Mesenteric fat pad (tissue), 1 donor: ENCODE results near the gene TGIF2. TPM values are rescaled to one million over a fixed set of nuclear protein-coding genes. Genes with fewer than 3 reads are reported as not detected.

Source experiments
- DNase-seq: peaks from one replicate; pipeline ENCODE4 v3.0.0-alpha.2; 2020; ENCODE audit warnings: low spot score
- long read RNA-seq: library from polyadenylated mRNA; unstranded; transcript quantifications from one replicate; pipeline ENCODE4 v2.0.0, GENCODE V29; 2020
- total RNA-seq: library from RNA; stranded (reverse); fragmentation: NEBNext Ultra II Directional; extraction: Animal tissue kit (Norgen Biotek cat#: 25700); gene quantifications from one replicate; pipeline ENCODE4 v1.2.1, GENCODE V29; 2021
- donor health status: DM: yes; HTN: yes; CAD: no.

The TGIF2 gene
- total RNA-seq = 9.3 TPM
- long read RNA-seq, partial matches to known transcripts = 1 of 8 reads
- long read RNA-seq, other reads (novel, unspliced or antisense) = 3 of 8 reads

DNA sequence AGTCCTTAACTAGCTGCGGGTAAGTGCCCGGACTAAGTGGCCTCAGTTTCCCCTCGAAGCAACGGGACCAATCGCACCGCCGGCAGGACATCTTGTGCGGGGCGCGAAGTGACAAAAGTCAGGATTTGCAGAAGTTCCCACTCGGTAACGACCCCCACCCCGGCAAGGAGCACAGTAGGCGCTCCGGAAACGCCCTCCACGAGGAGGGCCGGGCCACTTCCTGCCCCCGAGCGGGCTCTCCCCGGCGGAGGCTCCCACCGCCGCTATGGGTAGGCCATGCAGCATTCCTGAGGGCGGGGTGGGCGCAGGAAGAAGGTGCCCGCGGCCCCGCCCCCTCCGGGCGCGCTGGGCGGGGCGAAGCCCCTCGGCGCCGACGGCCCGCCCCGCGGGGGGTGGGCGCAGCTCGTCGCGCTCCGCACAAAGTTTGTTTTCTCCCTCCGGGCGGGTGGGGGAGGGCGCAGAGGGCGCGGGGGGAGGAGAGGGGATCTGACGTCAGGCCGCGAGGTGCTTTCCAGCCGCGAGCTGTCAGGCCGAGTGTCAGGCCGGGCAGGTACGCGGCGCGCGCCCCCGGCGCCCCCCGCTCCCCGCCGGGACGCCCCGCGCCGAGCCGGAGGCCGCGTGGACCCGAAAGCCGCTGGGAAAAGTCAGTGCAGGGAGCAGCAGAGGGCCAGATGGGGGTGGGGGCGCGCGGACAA, at the start of gene TGIF2:
Gene TGIF2 (plus strand): TSS at position 495 of the 695 bp plus-strand sequence. CDS start 5,178 bp downstream, outside the sequence.
- no peak for DNase-seq

DNA sequence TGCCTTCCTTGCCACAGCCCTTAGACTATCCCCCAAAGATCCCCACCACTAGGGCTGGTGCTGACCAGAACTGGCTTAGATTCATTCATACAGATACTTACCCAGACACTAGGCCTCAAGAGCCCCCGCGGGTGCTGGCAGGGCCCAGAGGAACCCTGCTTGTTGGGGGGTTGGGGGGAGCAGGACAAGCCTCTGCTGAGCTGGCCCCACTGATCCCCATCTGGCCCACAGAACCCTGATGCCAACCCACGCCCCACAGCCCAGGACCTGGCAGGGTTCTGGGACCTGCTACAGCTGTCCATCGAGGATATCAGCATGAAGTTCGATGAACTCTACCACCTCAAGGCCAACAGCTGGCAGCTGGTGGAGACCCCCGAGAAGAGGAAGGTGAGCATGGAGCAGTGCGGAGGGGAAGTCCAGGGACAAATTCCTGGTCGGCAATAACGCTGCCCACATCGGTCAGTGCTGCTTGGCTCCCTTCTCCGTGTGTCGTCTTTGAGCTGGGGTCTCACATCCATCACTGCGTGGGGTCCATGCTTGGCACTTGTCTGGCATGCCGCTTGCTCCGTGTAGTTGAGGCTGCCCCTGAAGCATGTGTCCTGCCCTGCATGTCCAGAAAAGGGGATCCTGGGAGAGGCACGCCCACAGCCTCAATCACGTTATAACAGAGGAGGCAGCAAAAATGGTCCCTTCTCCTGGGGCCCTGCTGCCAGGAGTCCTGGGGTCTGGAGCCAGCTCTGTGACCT, 47.6 kb upstream of the TGIF2 start:
- DNase-seq = peak; percentile 72

DNA sequence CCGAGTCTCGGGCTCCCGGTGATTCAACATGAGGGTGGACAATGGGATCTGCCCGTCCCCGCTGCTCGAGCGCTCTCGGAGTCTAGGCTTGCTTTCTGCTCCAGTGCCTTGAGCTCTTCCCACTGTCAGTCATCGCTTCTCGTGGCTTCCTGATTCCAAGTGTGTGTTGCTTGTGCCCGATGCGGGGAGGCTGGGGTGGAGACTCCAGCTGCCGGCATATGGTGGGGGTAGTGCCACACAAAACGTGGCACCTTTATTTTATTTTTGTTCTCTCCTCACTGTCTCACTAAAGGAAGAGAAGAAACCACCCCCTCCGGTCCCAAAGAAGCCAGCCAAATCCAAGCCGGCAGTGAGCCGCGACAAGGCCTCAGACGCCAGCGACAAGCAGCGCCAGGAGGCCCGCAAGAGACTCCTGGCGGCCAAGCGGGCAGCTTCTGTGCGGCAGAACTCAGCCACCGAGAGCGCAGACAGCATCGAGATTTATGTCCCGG, 46.8 kb upstream of the TGIF2 start:
- DNase-seq = peak; percentile 39

DNA sequence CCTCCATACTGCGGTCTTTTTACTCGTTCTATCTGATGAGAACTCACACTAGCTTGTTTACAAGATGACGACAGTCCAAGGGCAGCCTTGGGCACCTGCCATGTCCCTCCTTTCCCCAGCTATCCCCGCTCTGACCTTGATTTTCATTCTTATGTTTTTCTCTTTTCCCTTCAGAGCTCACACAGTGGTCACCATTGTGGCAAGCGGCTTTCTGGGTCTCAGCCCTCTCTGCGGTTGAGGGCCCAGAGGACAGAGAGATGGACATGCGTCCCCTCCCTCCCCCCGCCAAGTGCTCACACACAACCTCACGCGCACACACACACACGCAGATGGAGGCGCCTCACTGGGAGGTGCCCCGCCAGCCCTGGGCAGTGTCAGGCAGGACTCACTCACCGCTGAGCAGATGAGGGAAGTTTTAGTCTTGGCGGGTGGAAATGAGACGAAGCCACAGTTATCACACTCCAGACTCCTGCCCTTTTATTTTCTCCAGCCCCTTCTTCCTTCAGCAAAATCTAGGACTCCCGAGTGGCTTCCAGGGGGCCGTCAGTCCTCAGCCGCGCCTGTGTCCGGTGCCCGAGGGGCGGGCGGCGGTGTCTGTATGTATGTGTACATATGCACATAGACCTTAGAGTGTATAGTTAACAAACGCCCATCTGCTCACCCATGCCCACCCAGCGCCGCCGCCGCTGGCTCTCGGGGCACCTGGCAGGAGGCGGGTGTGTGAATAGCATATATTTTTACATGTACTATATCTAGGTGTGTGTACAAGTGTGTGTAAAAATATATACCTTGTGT, 45.9 kb upstream of the TGIF2 start:
- peak; percentile 67 for DNase-seq

DNA sequence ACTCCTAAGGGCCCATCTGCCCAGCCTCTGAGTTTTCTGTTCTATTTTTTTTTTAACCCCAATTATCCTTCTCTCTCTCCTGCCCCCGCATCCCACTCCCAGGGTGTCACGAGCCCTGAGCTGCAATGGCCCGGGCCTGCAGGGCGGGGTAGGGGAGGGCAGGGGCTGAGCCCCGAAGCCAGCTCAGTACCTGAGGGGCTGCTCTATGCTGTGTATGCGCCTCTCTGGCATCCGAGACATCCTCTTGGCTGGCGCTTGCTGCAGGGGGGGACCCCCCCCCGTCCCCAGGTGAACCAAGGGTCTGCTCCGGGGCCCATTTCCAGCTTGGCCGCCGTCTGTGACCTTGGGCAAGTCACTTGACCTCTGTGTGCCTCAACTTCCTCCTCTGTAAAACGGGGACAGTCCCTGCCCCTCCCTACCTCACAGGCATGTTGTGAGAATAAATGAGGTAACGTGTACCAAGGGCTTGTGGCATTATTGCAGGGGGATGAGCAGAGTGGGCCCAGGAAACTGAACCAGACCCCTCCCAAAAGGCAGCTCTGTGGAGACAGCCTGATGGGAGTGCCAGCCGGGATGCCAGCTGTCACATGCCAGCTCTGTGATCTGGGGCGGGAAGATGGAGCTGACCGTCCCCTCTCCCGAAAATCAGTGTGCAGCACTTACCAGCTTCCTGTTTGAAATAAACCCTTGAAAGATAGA, 45.1 kb upstream of the TGIF2 start:
- peak; percentile 62 for DNase-seq

DNA sequence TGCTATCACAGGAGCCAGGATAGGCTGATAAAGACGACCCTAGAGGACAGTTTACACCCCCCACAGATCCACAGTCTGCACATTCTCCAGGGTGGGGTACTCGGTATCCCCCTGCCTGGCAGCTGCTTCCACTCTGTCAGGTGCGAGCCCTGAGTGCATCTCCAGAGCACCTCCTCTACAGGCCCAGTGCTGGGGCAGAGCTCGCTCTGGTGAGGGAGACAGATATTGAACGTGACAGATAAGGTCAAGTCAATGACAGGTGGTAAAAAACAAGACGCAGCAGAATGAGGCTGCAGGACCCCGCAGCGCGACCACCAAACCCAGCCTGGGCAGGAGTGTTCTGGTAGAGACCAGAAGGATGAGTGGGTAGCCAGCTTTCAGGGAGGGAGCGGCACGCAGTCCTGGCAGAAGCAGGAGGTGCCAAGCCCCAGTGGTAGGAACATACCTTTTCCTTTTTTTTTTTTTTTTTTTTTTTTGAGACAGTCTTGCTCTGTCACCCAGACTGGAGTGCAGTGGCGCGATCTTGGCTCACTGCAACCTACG, 44.5 kb upstream of the TGIF2 start:
- DNase-seq = peak; percentile 69

DNA sequence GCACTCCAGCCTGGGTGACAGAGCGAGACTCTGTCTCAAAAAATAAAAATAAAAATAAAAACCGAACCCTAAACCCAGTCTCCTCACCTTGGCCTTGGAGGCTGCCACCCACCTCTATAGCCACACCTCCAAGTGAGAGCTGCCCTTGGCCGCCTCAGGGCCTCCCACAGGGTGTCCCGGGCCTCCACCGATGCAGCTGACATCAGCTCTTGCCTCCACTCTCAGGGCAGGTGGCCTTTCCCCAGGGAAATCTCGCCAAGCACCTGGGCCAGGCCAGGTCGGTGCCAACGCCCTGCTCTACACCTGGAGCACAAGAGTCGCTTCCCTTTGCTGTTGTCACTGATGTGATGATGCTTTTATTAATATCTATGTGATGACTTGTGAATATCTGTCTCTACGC, 41.0 kb upstream of the TGIF2 start:
- no peak for DNase-seq

DNA sequence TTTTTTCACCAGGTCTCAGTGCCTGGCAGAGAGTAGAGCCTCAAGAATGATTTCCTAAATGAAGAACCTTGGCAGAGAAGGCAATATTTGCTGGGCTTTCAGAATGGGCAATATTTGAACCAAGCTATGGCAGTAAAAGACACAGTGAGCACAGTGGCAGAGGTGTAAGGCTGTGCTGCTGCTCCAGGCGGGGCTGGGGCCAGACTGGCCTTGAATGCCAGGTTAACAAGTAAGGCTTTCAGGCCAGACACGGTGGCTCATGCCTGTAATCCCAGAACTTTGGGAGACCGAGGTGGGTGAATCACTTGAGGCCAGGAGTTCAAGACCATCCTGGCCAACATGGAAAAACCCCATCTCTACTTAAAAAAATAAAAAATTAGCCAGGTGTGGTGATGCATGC, 40.6 kb upstream of the TGIF2 start:
- DNase-seq = no peak

DNA sequence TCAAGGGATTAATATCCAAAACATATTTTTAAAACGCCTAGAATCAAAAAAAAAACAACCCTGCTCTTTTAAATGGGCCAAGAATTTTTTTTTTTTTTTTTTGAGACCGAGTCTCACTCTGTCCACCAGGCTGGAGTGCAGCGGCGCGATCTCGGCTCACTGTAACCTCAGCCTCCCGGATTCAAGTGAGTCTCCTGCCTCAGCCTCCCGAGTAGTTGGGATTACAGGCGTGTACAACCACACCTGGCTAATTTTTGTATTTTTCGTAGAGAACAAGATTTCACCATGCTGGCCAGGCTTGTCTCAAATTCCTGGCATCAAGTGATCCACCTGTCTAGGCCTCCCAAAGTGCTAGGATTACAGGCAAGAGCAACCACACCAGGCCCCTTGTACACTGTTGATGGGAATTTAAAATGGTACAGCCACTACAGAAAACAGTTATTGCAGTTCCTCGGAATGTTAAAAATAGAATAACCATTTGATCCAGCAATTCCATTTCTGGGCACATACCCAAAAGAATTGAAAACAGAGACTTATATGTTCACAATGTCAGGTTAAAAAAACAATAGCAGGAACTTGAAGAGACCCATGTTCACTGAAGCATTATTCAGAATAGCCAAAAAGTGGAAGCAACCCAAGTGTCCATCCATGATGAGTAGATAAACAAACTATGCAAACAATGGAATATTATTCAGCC, 35.2 kb upstream of the TGIF2 start:
- DNase-seq = no peak

DNA sequence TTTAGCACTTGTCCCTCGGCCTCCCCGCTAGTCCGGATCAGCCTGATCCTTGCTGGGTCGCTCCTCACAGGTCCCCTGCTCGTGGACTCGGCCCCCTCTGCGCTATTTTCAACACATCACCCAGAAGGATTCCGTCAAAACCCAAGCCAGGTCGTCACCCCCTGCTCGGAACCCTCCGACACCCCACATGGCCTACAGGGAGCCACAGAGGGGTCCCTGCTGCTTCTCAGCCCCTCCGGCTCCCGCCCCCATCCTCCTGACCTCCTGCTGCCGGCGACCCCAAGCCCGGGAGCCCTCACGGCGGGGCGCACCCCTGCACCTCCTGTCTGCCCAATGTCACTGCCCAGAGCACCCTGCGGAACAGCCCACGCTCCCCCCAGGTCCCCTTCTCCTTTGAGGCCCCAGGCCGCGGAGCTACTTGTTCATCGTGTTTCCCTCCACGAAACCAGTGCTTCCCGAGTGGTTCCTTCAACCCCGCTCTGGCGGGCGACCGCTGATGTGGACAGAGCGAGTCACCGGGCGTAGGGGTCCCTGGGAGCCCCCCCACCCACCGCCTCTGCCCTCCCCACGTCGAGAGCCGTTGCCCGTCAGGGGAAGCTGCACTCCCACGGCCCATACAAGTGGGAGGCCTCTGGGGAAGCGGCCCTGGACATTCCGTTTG, 32.7 kb upstream of the TGIF2 start:
- DNase-seq = no peak

DNA sequence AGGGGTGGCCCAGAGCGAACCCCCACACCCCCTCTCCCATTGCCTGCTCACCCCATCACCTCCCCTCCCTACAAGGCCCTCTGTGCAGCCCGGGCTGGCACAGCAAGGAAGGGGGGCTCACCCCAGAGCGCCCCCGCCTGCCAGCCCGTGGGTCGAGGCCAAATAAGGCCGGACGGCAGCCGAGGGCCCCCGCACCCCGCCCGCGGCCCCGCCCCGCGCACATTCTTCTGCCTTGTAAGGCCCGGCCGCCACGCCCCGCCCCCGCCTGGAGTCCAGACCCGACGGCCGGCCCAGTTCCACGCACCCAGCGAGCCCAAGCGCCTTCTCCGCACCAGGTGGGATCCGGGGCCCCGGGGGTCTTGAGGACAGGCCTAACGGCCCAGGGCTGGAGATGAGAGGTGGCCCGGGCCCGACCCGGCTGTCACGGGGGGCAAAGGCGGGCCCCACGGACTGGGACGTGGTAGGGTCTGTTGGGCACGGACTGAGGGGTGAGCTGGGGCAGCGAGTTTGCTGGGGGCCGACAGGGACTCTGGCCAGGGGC, 32.1 kb upstream of the TGIF2 start, which contains the start of gene MYL9:
Gene MYL9 (plus strand): TSS at position 293 of the 541 bp plus-strand sequence. CDS start 3,366 bp downstream, outside the sequence.
- DNase-seq = peak; percentile 96

DNA sequence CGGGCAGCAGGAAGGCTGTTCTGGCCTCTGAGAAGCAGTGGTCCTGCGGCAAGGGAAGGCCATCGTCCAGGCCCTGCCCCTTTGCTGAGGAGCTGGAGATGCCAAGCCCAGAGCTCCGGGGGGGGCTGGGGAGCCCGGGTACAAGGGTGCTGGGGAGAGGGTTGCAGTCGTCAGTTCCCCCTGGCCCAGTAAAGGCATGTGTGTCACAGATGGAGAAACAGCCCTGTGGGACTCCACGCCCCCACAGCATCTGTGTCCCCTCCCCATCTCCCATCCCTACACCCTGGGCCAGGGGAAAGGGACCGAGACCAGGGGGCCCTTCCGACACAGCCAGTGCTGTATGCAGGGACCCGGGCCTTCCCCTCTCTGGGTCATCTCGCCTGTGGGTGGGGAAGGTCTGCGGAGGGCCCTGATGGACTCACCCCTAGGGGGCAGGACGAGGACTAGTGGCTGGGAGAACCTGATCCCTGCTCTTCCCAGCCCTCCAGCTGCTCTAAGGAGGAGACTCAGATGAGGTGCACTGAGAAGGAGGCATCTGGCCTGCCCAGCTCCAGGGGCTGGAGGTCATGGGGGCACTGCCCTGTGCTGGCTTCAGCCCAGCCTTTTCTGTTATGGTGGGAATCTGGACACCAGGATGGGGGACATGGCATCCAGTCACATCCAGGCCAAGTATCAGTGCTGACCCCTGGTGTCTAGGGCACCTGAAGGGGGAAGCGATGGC, 31.5 kb upstream of the TGIF2 start:
- no peak for DNase-seq

DNA sequence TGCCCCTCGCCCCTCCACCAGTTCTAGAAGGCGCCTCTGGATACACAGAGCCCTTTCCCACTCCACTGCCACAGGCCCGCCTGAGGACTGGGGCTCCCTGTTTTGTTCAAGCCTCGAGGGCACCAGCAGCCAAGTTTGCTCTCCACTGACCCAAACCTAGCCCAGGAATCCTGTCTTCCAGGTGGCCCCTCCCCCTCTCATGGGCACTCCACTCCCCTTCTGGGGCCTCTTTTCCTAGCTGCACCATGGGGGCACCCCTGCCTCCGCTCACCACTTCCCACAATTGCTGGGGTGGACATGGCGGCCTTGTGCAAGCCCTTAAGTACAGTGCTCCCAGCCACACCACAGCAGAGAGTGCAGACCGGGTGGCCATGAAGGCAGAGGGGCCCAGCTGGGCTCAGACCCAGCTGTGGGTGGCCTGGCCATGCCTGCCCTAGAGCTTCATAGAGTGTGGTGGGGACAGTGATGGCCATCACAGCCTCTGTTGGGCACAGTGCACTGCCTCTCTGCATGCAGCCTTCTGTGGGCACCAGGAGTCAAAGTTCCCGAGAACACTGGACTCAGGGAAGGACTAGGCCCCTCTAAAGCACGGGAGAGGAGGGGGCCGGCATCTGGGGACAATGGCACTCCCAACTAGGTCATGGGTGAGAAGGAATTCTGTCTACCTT, 30.7 kb upstream of the TGIF2 start:
- DNase-seq = no peak

DNA sequence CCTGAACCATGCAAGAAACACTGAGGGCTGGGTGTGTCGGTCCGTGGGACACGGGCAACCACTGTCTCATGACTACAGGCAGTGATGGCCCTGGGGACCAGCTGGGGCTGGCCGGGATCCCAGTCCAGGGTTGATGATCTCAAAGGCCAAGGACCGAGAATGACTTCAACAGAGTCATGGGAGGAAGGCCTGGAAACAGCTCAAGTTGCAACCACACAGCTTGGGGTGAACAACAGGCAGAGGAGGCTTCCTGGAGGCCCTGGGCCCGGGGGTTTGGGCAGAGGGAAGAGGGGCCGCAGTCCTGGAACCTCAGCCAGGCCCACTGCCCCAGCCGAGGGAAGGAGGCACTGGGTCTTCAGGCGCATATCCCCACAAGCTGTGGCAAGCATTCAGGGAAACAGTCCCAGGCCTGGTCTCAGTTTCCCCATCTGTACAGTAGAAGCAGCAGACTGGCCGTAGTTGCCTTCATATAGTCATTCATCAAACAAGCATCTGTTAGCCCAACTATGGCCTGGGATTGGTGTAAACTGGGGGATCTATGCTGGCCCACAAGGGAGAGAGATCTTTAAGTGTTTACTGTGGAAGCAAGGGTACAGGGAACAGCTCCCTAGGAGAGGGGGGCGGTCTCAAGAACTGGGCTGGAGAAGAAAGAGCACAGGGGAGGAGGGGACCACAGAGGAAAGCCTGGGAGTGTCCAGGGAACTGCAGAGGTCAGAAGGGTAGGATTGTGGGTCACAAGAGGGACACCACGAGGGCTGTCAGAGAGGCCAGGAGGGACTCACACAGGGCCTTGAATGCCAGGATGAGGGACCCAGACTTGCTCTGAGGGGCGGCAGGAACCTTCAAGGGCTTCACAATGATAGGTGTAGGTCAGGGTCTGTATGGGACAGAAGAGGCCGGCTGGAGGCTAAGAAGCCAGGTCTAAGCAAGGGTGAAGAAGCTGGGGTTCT, 29.9 kb upstream of the TGIF2 start:
- no peak for DNase-seq

DNA sequence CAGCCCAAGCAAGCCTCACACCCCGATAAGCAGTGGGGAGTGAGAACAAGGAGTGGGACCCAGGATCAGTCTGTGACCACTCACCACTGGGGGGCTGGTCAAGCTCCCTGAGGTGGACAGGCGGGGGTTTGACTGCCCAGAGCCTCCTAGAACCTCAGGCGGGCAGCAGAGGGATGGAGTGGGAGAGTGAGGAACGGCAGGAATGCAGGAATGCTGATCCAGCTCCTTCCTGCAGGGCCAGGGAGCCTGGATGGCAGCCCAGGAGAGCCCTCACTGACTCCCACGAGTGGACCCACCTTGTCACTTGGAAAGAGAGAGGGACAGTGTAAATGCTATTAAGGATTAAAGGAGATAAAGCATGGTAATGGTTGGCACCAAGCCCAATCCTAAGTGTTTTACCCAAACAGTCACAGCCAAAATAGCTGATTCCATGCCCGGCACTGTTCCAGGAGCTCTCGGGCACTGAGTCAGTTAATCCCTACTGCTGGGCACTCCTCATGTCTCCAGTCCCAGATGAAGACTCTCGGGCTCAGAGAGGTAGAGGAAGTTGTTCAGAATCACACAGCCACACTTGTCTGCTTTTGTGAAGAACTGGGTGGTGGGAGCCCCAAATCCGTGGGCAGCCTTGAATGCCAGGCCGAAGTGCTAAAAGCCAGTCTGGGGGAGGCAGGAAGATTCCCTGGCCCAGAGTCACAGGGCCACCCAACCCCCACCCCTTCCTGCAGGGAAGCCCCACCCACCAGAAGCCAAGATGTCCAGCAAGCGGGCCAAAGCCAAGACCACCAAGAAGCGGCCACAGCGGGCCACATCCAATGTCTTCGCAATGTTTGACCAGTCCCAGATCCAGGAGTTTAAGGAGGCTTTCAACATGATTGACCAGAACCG, 29.0 kb upstream of the TGIF2 start:
- no peak for DNase-seq
